C1 segment of cervical spinal cord (tissue), 14 donors: Measurements from ENCODE around the gene APC.
"Not testable (repeated sequence)": the region's sequence is repeated elsewhere in the genome, so short reads cannot be mapped to it uniquely, and the experiment has no call there.

Experiments used
- DNase-seq, 14 donors: peaks; one replicate each; lab custom pipeline; 2025; lab: John Stamatoyannopoulos, UW

The APC gene

DNA sequence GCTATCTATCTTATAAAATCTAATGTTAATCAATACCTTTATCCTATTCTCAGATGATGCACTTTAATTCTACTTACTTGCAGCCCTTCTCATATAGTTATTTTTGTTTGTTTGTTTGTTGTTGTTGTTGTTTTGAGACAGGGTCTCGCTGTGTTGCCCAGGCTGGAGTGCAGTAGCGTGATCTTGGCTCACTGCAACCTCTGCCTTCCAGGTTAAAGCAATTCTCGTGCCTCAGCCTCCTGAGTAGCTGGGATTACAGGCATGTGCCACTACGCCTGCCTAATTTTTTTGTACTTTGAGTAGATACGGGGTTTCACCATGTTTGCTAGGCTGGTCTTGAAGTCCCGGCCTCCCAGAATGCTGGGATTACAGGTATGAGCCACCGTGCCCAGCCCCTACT, 20.8 kb upstream of the APC start:
- not testable (repeated sequence) for DNase-seq

DNA sequence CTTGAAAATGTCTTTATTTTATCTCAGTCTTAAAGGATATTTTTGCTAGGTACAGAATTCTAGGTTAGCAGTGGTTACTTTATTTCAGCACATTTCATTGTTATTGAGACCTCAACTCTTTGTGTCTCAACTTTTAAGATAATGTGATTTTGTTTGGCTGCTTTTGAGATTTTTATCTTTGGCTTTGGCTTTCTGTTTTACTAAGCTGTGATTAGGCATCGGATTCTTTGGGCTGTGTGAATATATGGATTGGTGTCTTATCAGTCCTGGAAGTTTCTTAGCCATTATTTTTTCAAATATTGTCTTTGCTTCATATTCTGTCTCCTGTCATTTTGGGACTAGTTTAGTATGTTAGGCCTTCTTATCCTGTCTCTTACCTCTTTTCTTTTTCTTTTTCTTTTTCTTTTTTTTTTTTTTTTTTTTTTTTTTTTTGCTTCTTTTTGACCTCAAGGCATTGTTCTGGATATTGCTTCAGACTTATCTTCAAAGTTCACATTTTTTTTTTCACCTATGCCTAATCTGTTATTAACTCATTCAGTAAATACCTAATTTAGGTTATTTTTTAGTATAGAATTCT, 20.1 kb upstream of the APC start:
- DNase-seq, result no peak

DNA sequence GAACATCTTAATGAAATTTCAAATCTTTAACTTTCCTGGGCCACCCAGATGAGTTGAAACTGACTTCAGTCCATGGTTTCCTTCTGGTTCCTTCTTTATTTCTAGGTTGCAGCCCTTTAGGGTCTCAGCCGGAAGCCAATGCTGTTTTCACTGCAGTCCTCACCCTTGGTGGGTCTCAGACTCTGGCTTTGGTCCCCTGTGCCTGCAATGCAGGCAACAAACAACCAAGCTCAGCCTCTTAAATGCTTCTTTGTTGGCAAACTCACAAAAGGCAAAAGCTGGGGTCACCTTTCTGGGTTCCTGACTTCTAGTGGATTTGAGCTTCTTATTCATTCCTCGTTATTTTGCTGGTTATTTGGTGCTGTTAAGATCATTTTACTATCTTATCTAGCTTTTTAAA, 19.3 kb upstream of the APC start:
- DNase-seq, result no peak

DNA sequence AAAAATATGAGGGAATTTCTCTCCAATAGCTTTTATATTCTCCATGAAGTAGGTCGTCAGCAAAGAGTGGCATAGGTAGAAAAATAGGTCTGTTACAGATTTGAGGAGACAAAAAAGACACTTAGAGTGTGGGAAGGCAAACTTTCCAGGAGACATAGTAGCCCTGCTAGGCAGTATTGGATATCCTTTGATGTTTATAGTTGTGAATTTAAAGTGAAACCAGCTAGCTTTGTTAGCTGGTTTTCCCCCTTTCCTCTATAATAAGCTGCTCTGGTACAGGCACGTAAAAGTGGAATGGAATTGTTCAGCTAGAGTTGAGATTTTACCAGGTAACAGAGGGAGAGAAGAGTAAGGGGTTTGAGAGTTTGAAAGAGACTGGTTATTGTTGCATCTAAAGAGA, 17.1 kb upstream of the APC start:
- no peak for DNase-seq

DNA sequence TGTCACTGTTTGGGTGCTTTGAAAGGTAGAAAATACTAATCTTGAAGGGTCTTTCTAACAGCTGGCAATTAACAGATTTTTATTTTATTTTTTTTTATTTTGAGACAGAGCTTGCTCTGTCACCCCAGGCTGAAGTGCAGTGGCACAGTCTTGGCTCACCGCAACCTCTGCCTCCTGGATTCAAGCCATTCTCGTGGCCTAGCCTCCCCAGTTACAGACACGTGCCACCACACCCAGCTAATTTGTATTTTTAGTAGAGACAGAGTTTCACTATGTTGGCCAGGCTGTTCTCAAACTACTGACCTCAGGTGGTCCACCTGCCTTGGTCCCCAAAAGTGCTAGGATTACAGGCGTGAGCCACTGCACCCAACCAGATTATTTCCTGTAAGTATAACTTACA, 12.8 kb upstream of the APC start:
- no peak for DNase-seq

DNA sequence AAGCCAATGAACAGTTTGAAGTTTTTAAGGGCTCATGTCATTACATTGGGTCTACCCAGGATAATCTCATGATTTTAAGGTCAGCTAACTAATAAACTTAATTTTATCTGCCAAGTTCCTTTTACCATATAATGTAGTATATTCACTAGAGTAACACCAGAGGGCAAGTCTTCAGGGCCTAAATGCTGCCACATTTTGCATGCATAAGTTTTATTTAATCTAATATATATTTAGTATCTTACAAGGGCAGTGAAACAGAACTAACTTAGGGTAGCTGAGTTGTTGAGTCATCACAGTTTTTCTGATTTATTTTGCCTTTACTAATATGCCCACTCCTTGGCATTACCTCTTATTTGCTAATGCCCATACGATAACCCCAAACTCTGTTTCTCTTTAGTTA, 8.1 kb upstream of the APC start:
- DNase-seq, result no peak

DNA sequence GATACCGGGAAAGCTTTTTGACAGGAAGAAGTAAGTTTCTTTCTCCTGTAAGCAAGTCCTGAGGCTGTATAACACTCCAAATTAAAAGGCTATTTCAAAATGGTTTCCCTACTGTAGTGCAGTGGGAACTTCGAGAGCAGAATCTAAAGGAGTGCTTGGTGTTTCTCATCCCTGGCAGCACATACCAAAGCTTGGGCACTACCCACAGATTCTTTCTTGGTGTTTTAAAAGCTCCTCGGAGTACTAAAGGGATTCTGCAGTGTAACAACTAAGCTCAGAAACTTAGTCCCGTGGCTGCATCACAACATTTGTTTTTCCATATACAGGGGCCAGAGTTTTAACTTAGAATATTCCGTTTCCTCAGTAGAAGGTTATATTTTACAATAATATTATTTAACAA, 5.6 kb upstream of the APC start:
- DNase-seq, result no peak

DNA sequence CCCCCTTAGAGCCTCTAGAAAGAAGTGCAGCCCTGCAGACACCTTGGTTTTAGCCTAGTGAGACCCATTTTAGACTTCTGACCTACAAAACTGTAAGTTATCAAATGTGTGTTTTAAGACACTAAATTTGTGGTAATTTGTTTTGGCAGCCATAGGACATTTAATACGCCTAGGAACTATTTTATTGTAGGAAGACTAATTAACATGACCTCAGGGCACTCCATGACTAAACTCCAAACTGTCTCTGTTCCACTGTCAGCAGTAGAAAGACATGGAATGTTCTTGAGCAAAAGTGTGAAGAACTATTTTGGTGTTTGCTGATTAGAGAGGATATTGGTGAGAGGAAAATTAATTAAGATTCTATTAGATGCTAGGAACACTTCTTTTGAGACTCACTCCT, 4.1 kb upstream of the APC start:
- DNase-seq, result no peak

DNA sequence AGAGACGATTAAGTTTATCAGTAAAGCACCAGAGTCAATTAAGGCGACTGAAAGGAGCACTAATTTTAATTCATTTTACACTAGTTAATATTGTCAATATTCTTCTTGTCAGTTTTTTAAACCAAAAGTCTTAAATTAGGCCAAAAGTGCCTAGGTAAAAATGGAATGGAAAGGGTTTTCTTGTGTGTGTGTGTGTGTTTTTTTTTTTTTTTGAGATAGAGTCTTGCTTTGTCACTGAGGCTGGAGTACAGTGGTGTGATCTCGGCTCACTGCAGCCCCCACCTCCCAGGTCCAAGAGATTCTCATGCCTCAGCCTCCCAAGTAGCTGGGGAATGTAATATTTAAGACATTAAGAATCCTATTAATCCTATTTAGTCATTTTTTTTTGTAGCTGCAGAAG, 3.1 kb upstream of the APC start:
- no peak for DNase-seq

DNA sequence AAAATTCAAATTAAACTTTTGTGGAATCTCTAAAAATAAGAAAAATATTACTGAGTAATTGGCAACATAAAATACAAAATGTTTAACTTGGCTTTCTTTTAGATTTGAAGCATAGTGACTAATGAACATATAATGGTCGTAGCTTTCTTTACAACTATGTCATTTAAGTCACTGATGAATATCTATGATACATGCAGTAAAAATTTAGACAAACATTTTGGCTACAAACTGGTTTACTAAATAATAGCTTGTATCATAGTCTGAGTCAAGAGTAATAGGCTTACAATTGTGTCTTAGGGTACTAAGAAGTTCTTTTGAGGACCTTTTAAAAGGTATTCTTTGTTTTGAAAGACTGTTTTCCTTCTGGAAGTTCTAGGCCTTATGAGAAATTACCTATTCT, 2.0 kb upstream of the APC start:
- no peak for DNase-seq

DNA sequence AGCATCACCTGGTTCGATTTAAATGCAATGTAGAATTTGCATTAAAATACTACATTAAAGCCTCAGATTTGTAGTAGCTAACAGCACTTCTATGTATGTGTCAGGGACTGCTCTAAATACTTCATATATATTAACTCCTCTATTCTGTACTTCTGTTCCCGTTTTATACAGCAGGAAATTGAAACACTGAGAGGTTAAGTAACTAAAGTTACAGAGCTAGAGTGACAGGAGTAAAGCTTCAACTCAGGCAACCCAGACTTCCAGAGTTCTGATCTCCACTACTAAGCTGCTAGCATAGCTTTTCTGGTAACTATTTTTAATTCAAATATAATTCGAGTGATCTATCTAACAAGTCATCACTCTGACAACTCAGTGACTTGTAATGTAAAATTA, 619 bp upstream of the APC start:
- no peak for DNase-seq

DNA sequence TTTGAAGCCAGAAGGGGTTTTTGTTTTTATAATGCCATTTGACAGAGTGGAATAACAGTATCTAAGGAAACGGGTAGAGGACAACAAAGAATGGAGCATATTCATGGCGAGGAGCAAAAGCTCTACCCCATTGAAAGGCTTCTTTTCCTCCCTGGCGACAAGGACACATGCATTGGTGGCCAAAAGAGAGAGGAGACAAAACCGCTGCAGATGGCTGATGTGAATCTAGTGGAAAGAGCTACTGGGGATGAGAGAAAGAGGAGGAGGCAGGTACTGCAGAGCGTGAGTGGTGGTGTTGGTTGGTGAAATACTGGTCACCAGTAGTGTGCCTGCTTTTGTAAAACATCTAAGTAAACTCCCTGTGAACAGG, 491 bp downstream of the APC start:
- peak in 12 of 14 donors; percentile 49 to 84 (median 72) for DNase-seq

DNA sequence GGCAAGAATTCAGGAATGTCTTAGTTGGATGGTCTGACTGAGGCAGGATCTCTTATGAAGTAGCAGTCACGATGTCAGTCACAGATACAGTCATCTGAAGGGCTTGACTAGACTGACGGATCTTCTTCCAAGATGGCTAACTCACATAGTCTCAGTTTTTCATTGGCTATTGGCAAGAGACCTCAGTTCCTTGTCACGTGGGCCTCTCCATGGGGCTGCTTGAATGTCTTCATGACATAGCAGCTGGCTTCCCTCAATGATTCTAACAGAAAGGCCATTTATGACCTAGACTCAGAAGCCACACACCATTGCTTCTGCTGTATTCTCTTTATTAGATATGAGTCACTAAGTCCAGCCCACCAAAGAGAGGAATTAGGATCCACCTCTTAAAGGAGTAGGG, 4.7 kb downstream of the APC start:
- peak in 10 of 14 donors; percentile 12 to 74 (median 36) for DNase-seq

DNA sequence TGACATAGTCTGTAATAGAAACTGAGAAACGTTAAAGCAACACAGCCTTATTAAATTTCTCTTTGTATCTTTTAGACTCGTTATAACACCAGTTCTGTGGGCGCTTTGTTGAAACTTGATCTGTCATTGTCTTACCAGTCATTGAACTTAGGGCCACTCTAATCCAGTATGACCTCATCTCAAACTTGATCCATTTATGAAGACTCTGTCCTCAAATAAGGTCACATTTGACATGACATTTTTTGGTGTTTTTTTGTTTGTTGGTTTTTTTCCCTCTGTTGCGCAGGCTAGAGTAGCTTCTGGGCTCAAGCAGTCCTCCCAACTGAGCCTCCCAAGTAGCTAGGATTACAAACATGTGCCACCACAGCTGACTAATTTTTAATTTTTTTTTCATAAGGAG, 5.9 kb downstream of the APC start:
- DNase-seq, result no peak

DNA sequence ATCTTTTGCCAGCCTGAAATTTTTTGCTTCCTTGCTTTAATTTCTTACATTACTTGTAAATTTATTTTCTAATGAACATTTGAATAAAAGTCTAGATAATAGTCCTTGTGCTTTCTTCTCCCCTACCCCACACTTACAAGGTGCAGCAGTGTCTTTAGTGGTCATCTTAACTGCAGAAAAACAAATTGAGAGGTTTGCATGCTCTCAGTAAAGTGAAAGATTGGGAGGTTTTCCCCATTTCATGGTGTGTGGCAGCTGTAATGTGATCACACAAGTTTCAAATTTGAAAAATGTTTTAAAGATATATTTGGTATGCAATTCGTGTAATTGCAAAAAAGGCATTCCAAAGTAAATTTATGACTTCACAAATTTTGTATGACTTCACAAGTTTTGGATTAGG, 14.7 kb downstream of the APC start:
- DNase-seq, result no peak

DNA sequence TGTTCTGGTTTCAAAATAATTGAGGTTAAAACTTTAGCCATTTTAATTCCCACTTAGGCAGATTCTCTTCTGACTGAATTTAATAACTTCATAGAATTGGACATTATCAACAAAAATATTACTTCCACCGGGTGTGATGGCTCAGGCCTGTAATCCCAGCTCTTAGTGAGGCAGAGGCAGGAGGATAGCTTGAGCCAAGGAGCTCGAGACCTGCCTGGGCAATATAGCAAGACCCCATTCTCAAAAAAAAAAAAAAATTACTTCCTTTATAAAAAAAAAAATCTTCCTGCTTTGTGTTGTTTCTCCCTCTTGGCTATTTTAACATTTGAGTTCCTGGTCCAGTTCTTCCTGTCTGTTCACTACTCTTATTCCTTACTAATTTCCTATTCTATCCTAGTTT, 18.0 kb downstream of the APC start:
- DNase-seq, result no peak

DNA sequence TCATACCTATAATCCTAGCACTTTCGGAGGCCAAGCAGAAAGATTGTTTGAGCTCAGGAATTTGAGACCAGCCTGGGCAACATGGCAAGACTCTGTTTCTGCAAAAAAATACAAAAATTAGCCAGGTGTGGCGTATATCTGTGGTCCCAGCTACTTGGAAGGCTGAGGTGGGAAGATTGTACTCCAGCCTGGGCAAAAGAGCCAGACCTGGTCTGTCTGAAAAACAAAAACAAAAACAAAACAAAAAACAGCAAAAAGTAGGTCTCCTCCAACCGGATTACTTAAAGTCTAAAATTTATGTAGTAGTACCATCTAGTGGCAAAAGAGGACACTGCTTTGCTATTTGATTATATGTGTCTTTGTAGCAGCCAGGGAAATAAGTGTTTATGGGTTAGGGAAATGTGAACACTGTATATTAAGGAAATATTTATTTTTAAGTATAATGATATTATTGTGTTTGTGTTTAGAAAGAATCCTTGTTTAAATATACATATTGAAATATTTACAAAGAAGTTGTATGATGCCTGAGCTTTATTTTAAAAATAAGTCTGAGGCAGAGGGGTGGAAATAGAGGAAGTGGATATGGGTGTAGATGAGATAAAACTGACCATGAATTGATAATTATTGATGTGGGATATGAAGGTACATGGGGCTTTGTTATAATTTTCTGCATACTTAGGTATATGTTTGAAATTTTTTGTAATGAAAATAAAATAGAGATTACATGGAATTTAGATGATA, 20.0 kb downstream of the APC start:
- peak in 5 of 14 donors; percentile 4 to 65 (median 13) for DNase-seq

DNA sequence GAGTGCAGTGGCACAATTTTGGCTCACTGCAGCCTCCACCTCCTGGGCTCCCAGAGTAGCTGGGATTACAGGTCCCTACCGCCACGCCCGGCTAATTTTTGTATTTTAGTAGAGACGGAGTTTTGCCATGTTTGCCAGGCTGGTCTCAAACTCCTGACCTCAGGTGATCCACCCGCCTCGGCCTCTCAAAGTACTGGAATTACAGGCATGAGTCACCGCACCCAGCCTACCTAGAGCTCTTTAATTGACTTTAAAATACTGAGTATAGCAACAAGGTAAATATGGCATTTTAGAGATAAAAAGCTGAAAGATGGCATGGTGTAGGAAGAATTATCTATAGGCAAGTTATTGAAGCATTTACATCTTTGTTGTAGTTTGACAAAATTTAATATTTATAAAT, 21.0 kb downstream of the APC start:
- DNase-seq, result no peak

DNA sequence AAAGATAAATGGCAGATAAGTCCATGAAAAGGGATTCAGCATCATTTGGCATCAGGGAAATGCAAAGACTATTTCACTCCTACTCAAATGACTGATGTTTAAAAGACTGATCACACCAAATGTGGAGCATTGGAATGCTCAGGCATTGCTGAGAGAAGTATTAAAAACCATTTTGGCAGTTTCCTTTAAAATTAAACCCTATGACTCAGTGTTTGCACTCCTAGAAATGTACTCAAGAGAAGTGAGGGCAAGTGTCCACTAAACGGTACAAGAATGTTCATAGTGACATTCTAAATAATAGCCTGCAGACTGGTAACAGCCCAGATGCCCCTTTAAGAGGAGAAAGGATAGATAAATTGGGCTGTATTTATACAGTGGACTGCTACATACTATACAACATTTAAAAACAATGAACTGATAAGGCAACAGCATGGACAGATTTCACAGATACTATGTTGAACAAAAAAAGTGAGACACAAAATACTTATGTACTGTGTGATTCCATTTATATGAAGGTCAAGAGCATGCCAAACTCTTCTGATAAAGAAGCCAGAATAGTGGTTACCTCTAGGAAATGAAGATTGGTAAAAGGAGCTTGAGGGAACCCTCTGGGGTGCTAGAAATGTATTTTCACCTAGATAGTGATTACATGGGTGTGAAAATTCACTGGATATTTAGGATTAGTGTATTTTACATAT, 24.6 kb downstream of the APC start:
- DNase-seq, result no peak

DNA sequence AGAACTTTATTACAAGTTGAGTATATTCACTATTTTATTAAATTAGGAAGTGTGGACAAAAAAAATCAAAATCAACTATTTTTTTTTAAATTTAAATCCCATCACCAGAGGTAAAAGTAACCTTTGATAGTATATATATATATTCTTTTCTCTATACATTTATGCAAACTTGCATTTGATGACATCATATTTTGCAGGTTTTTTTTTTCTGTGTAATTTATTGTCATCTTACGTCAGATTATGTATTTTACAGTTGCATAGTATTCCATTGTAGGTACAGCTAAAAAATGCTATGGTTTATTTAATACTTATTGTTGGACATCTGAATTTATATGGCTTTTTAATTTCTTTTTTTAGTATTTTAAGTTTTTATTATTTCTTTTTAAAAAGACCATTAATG, 25.5 kb downstream of the APC start:
- no peak for DNase-seq

DNA sequence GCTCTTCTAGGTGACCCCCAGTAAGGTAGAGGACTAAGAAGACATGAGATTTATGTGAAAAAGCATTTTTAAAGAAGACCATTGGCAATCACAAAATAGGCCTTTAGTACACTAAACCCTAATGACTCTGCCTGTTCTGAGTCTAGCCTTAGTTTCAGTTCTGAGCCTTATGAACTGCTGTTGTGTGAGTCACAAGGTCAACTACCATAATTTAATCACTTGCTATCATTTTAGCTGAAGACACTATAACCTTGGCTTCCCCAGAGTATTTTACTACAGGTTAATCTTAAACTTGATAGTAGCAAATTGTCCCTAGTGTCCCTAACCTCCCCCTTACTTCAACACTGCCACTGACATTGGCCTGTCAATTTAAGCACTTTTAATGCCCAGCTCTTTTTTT, 34.4 kb downstream of the APC start:
- no peak for DNase-seq

DNA sequence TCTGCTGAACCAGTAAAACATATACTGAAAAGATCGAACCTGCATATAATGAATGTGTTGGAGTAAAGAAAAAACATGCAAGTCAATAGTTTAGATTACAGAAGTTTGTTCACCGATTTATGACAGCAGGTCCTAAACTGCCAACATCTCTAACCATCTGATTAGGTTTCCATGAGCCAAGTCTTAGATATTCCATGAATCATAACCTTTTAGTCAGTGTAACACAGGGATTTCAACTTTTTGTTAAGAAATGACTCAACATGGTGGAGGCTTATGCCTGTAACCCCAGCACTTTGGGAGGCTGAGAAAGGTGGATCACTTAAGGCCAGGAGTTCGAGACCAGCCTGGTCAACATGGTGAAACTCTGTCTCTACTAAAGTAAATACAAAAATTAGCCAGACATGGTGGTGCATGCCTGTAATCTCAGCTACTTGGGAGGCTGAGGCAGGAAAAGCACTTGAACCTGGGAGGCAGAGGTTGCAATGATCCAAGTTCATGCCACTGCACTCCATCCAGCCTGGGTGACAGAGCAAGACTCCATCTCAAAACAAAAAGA, 38.7 kb downstream of the APC start:
- DNase-seq, result no peak

DNA sequence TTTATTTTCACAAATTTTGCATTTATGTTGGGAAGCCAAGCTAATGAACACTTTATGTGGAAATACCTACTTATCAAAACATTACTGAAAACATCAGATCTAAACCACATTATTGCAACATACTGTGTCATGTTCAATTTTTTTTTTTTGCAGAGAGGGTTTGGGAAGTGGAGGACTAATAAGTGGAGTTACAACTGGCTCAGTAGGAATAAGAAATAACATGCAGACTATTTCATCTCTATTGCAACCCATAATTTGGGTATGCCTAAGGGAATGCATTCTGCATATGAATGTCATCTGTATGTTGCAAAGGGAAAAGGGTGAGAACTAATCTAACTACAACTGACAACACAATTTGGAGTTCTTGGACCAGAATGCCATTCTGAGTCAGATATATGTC, 41.8 kb downstream of the APC start:
- DNase-seq, result no peak
